ENCODE data around the gene DGCR6.
"Not testable (repeated sequence)": the region's sequence is repeated elsewhere in the genome, so short reads cannot be mapped to it uniquely, and the experiment has no call there.

DNA sequence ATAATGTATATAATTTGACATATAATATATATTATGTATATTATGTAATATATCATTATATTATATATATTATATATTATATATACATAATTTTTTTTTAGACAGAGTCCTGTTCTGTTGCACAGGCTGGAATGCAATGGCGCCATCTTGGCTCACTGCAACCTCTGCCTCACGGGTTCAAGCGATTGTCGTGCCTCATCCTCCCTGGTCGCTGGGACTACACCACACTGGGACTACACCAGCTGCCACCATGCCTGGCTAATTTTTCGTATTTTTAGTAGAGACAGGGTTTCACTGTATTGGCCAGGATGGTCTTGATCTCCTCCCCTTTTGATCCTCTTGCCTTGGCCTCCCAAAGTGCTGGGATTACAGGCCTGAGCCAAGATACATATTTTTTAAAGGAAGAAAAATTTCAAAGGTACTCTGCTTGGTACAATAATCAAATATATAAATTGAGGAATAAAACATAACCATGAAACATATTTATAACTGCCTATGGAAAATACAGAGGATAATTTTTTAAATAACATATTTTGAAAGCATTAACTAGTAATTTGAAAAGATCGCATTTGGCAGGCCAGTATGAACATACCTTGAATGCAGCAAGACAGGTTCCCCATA, 10.0 kb upstream of the DGCR6 start:
- not testable (repeated sequence) for TF ChIP-seq POLR2AphosphoS5 (IDR thresholded peaks at IDR 0.05; ENCODE audit: low read depth); EZH2phosphoT487 (IDR thresholded peaks at IDR 0.05; ENCODE audit: unreplicated experiment)
- TF ChIP-seq, protein P1, sequence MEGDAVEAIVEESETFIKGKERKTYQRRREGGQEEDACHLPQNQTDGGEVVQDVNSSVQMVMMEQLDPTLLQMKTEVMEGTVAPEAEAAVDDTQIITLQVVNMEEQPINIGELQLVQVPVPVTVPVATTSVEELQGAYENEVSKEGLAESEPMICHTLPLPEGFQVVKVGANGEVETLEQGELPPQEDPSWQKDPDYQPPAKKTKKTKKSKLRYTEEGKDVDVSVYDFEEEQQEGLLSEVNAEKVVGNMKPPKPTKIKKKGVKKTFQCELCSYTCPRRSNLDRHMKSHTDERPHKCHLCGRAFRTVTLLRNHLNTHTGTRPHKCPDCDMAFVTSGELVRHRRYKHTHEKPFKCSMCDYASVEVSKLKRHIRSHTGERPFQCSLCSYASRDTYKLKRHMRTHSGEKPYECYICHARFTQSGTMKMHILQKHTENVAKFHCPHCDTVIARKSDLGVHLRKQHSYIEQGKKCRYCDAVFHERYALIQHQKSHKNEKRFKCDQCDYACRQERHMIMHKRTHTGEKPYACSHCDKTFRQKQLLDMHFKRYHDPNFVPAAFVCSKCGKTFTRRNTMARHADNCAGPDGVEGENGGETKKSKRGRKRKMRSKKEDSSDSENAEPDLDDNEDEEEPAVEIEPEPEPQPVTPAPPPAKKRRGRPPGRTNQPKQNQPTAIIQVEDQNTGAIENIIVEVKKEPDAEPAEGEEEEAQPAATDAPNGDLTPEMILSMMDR (conservative IDR thresholded peaks at IDR 0.05; ENCODE audit: low read depth in 2 of 2): not testable (repeated sequence)
- TF ChIP-seq, protein P2, sequence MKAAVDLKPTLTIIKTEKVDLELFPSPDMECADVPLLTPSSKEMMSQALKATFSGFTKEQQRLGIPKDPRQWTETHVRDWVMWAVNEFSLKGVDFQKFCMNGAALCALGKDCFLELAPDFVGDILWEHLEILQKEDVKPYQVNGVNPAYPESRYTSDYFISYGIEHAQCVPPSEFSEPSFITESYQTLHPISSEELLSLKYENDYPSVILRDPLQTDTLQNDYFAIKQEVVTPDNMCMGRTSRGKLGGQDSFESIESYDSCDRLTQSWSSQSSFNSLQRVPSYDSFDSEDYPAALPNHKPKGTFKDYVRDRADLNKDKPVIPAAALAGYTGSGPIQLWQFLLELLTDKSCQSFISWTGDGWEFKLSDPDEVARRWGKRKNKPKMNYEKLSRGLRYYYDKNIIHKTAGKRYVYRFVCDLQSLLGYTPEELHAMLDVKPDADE (IDR thresholded peaks at IDR 0.05): not testable (repeated sequence)

All from GM23338 (cell line).